HG02610 (cell line): ENCODE measurements around the gene SND1.

Source experiments
- ATAC-seq: cut with Tn5 transposase; IDR thresholded peaks from one replicate; pipeline ENCODE4 v1.9.1; 2021; ENCODE audit warnings: mild to moderate bottlenecking, moderate library complexity; ENCODE audit not compliant: unreplicated experiment

The SND1 gene

GRCh38 chr7:127651556-127652332 is at the start of gene SND1:
TSS of gene SND1 (plus strand) at chr7:127652194. CDS start at chr7:127652374, 180 bp downstream.
- peak; percentile 97 for ATAC-seq

- no peak for ATAC-seq
Measured at GRCh38 chr7:127608446-127608845, 43.5 kb upstream of the SND1 start.

GRCh38 chr7:127609297-127609696 is 42.7 kb upstream of the SND1 start:
- no peak for ATAC-seq

- no peak for ATAC-seq
Measured at GRCh38 chr7:127612263-127612662, 39.7 kb upstream of the SND1 start.

- no peak for ATAC-seq
Measured at GRCh38 chr7:127616724-127617123, 35.3 kb upstream of the SND1 start.

GRCh38 chr7:127618042-127618441 is 34.0 kb upstream of the SND1 start, which contains the start of gene PAX4:
TSS of gene PAX4 (minus strand) at chr7:127618142. CDS start at chr7:127615928, 2,214 bp downstream.
- ATAC-seq = no peak

- no peak for ATAC-seq
Measured at GRCh38 chr7:127618775-127619174, 33.2 kb upstream of the SND1 start.

- no peak for ATAC-seq
Measured at GRCh38 chr7:127619681-127620405, 32.2 kb upstream of the SND1 start.

- no peak for ATAC-seq
Measured at GRCh38 chr7:127620406-127621233, 31.4 kb upstream of the SND1 start.

- ATAC-seq = no peak
Measured at GRCh38 chr7:127625331-127625730, 26.7 kb upstream of the SND1 start.

- no peak for ATAC-seq
Measured at GRCh38 chr7:127628445-127628844, 23.5 kb upstream of the SND1 start.

GRCh38 chr7:127629268-127629854 is 22.6 kb upstream of the SND1 start:
- peak; percentile 74 for ATAC-seq

GRCh38 chr7:127632276-127632910 is 19.6 kb upstream of the SND1 start:
- ATAC-seq = no peak

GRCh38 chr7:127635659-127636285 is 16.2 kb upstream of the SND1 start:
- no peak for ATAC-seq

- ATAC-seq = no peak
Measured at GRCh38 chr7:127638197-127638596, 13.8 kb upstream of the SND1 start.

- ATAC-seq = no peak
Measured at GRCh38 chr7:127644484-127644883, 7.5 kb upstream of the SND1 start.

- ATAC-seq = no peak
Measured at GRCh38 chr7:127647636-127648035, 4.4 kb upstream of the SND1 start.

- no peak for ATAC-seq
Measured at GRCh38 chr7:127648986-127649385, 3.0 kb upstream of the SND1 start.

- ATAC-seq = no peak
Measured at GRCh38 chr7:127650847-127651555, 993 bp upstream of the SND1 start.
